Subcutaneous adipose tissue (tissue), 4 donors: ENCODE data around the gene SOX2. TPM values are rescaled to one million over a fixed set of nuclear protein-coding genes. Genes with fewer than 3 reads are reported as not detected.

ENCODE experiments used
- CTCF ChIP-seq: fragments of 450-650 bp; IDR thresholded peaks from one replicate; pipeline ENCODE4 v1.5.1; 2016; ENCODE audit warnings: low read depth, mild to moderate bottlenecking, control low read depth, antibody characterized with exemption, moderate library complexity
- total RNA-seq, 4 donors: library from RNA; depleted of rRNA; stranded (reverse); fragments of >200 nt; gene quantifications; one replicate each; pipeline ENCODE4 v1.1.0, GENCODE V29; 2016

Gene SOX2
- total RNA-seq, 4 donors from 2014 or later: 0.38 TPM; not detected in 3

GRCh38 chr3:181719991-181720680 lies 8.4 kb downstream of the SOX2 start:
- TF ChIP-seq CTCF: no peak

GRCh38 chr3:181721046-181721875 lies 9.5 kb downstream of the SOX2 start:
- TF ChIP-seq CTCF: no peak

GRCh38 chr3:181722156-181722555 lies 10.4 kb downstream of the SOX2 start:
- TF ChIP-seq CTCF: no peak

- TF ChIP-seq CTCF: no peak
These were observed 11.2 kb downstream of the SOX2 start for GRCh38 chr3:181722766-181723425.

GRCh38 chr3:181723625-181724191 lies 12.0 kb downstream of the SOX2 start:
- TF ChIP-seq CTCF: no peak

GRCh38 chr3:181724192-181724965 lies 12.7 kb downstream of the SOX2 start:
- TF ChIP-seq CTCF: no peak
